HG02759 (cell line): Measurements from ENCODE around the gene CCDC175.

Experiments
- ATAC-seq: cut with Tn5 transposase; IDR thresholded peaks from one replicate; pipeline ENCODE4 v1.9.1; 2021; ENCODE audit warnings: mild to moderate bottlenecking, moderate library complexity; ENCODE audit not compliant: unreplicated experiment

Gene CCDC175

DNA sequence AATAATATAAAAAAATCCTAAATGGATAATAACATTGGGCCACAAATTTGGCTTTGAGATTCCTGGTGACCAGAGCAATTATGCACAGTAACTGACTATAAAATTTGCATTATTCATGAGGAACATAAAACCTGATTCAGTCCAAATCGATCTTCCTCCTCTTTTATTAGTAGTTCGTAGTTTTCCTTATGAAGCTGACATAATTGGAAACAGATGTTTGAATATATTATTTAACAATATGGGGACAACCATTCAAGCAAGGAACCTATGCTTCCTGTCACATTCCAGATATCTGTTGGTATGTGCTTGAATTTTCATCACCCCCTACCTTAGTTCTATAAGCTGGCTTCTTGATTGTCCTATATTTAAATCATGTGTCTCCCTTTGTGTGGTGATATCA lies 34.9 kb downstream of the CCDC175 start:
- no peak for ATAC-seq

DNA sequence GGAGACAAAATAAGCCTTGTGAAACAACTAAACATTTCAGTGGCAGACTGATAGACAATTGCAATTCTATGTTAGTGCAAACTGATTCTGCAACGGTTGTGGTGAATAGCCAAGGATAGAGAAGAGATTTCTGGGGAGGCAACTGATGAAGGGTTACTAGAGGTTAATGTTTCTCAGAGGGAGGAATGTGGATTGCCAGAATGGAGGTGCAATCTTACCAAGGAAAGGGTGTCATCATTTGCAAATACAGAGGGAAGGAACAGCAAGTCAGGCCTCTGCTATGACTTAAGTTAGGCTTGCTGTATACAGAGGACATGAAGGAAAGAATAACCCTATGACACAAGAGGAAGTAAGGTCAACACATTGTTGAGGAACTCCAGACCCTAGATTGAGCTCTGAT lies 35.8 kb downstream of the CCDC175 start:
- no peak for ATAC-seq

- ATAC-seq, result no peak
Measured at GRCh38 chr14:59538936-59539335, 37.7 kb downstream of the CCDC175 start.

GRCh38 chr14:59537476-59537875 lies 39.1 kb downstream of the CCDC175 start:
- ATAC-seq, result no peak

- no peak for ATAC-seq
Measured at GRCh38 chr14:59534361-59534987, 42.1 kb downstream of the CCDC175 start.

GRCh38 chr14:59532419-59532818 lies 44.2 kb downstream of the CCDC175 start:
- no peak for ATAC-seq

- no peak for ATAC-seq
Measured at GRCh38 chr14:59530349-59530748, 46.3 kb downstream of the CCDC175 start.

- ATAC-seq, result no peak
Measured at GRCh38 chr14:59529189-59529588, 47.4 kb downstream of the CCDC175 start.

DNA sequence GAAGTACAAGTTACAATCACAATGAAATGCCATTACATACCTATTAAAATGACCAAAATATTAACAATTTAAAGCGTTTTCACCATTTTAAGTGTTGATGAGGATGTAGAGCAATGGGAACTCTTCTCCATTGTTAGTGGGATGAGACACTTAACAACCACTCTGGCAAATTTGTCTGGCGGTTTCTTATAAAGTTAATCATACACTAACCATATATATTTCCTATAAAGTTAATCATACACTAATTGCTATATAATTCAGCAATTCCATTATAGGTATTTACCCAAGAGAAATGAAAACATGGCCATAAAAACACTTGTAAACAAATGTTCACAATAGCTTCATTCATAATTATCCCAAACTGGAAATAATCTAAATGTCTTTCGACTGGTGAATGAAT lies 56.4 kb downstream of the CCDC175 start:
- no peak for ATAC-seq

GRCh38 chr14:59511916-59512575 lies 64.6 kb downstream of the CCDC175 start:
- no peak for ATAC-seq

DNA sequence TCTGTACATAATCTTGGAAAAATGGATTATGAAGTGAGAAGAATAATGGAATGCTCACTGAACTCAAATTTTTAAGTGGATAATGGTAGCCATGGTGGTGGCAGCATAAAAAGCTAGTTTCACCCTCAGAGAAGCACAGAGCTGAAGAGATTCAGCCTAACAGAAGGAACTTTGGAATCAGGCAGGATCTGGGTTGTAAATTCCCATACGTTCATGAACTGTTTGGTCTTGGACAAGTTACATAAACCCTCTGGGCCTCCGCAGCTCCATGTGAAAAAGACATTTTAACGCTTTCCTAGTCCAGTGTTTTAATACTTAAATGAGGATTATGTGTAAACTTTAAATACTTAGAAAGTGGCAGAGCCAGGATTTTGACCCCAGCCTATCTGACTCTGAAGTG lies 65.6 kb downstream of the CCDC175 start:
- ATAC-seq, result no peak

DNA sequence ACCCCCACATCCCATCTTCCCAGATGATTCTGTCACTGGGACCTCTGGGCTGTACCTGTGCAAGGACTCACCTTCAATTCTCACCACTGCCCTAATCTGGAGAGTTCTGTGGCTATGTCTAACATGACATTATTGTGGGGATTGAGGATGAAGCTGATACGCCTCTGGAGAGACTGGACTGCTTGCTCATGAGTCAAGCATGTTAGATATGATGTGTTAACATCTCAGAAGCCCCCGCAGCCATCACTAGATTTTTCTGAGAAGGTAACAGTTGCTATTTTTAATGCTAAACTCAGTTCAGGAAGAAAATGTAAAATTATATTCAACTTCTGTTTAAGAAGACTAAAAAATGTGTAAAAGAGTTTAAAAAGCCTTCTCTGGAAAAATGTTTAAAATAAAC lies 66.6 kb downstream of the CCDC175 start:
- ATAC-seq, result no peak

DNA sequence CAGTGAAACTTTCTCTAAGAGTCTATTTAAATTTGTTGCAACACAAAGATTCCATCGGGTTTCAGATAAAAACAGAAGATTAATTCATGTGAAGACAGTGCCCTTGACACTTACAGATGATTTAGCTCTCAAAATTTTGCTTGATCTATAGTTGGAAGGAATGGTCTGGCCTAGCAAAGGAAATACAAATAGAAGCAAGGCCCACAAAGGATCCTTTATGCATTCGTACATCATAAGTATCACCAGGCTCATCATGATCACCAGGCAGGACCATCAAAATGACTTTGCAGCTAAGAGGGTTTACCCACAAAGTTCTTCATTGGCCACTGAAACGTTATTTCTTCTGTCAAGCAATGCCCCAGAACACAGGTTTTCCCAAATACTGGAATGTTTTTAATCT lies 67.5 kb downstream of the CCDC175 start:
- ATAC-seq, result no peak

DNA sequence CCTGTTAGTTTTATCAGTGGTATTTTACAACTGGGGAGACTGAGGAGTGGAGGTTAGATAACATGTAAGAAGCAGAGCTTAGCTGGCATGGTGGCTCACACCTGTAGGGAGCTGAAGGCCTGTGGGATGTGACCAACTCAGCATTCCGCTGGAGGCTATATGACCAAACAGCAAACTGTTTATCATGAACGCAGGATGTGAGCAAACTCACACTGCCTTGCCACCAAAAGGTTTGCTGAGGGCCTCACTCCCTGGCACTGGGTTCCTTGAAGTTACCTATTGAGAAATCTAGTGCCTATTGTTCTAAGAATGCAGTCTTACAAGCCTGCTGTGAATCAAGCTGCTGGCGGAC lies 68.9 kb downstream of the CCDC175 start:
- ATAC-seq, result no peak

GRCh38 chr14:59507063-59507751 lies 69.4 kb downstream of the CCDC175 start:
- ATAC-seq, result peak; percentile 80

DNA sequence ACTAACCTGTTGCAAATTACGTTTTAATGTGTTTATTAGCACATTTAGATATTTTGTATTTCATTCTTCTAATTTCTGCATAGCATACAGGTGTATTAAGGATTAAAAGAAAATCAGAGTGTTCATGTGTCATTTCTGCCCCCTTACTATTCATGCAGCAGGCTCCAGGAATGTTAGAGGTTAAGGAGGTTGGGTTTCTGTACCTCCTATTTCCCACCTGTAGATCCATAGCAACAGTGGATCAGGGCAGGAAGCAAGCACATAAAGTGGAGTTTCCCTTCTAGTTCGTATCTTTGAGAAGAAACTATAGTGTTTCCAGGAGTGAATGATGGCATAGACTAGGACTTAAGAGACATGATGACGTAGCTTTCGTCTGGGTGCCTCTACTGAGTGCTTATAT lies 73.4 kb downstream of the CCDC175 start:
- ATAC-seq, result no peak

GRCh38 chr14:59500732-59501131 lies 75.9 kb downstream of the CCDC175 start:
- no peak for ATAC-seq

DNA sequence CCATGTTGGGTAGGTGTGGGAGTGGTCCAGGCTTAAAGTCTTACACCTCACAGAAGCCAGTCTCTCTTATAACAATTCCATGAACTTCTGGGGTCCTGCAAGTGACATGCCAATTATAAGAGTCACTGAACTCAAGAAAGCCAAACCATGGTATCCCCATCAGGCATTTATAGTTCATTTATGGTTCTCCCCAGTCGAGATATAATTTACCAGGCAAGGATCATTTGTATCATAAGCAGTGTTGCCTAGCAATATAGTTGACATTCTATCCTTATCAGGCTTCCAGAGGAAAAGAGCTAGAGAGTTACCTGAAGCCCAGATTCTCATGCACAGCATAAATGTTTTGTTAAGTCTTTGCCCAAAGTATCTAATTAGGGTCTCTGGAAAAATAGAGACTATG lies 84.2 kb downstream of the CCDC175 start:
- ATAC-seq, result no peak

DNA sequence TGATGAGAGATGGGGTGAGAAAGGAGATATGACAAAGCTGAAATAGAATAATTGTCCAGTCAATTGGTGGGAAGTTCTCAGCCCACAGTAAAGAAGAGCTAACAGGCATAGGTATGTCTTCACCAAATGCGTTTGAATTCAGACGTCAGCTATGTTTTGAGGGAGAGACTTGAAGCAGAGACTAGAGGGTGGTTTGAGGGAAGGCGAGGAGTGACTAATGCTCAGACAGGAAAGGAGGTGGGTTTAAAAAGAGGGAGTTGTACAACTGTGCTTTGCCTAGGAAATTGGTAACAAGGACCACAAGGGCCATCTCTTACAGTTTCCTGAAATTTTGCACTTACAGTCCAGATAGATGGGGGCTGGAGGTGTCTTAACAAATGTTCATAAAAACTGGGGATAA lies 85.9 kb downstream of the CCDC175 start:
- ATAC-seq, result no peak

DNA sequence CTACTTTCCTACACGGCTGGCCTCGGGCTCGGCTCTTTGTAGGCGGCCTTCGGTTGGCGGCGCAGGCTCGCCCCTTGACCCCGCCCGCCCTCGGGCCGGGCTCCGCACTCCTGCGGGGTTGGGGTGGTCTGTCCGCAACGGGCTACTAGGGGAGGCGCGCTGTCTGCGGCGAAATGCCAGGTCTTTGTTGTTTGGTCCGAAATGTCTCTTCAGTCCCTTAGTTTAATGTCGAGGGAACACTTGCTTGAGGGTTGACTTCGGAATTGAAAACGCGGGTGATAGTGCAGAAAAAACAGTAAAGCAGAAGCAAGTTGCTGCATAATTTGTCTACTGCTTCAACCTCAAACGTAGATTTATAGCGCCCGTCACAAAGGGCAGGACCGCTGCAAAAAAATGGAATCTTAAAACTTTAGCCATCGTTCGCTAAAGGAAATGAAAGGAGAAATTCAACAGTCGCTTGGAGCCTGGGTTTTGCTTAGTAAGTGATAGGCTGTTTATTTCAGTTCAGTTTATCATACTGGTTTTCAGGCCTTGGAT lies 91.9 kb downstream of the CCDC175 start:
- ATAC-seq, result peak; percentile 51

DNA sequence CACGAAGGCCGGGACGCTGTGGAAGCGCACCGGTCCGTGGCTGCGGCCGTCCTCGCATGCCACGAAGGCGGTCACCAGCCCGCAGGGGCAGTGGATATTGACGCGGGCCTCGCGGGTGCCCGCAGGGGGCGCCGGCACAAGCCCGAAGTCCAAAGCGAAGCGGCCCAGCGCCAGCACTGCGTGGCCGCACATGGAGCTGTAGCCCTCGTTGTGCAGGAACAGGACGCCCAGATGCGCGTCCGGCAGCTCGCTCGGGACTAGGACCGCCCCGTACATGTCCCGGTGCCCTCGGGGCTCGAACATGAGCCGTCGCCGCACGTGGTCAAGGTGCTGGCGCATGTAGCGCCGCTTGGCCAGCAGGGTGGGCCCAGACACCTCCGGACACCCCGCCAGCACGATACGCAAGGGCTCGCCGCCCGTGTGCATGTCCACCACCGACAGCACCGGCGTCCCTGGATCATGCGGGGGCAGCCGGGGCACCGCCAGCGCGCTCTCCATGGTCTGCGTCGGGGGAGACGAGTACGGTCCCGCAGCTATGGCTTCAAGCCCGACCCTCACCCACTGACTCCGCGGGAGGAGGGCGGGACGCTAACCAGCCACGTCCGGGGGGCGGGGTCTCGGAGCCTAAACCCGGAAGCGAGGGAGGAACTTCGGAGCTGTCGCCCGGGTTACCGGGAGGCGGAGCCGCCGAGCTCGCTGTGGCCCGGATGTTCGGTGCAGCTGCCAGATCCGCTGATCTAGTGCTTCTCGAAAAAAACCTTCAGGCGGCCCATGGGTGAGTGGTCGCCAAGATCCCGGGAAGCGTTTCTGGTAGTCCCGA lies 92.6 kb downstream of the CCDC175 start, which contains the start of the genes JKAMP and L3HYPDH:
TSS of gene JKAMP (plus strand) at position 699 of the 820 bp plus-strand sequence. CDS start at position 772, 73 bp downstream.
TSS of gene L3HYPDH (minus strand) at position 590 of the 820 bp plus-strand sequence. CDS start at position 498, 92 bp downstream.
- peak; percentile 91 for ATAC-seq
